ENCODE data around the gene MLKL.
"Not testable (repeated sequence)": the region's sequence is repeated elsewhere in the genome, so short reads cannot be mapped to it uniquely, and the experiment has no call there.

The MLKL gene

DNA sequence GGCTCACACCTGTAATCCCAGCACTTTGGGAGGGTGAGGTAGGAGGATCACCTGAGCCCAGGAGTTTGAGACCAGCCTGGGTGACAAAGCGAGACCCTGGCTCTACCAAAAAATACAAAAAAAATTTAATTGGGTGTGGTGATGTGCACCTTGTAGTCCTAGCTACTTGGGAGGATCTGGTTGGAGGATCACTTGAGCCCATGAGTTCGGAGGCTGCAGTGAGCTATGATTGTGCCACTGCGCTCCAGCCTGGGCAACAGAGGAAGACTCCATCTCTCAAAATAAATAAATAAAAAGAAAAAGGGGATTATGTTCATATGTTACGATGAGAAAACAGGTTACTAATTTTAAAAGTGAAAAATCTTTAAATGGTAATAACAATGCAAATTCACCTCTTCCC lies 996 bp downstream of the MLKL start:
- DNase-seq (ENCODE audit: low spot score), result no peak

DNA sequence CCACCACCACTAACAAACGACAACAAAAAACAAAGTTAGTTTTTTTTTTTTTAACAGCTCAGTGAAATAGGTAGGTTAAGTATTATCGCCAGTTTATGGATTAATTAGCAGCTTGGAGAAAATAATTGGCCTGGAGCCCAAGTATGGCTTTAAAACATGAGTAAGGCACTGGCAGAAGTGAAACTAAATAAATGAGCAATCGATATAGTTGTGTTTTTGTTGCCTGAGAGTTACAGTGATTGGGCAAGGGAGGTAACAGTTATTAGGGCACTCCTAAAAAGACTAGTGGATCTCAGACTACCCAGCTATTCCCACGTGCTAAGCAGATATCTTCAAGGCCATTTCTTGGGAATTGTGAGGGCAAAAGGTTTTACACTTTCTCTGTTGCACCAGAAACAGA lies 2.4 kb downstream of the MLKL start:
- DNase-seq (ENCODE audit: low spot score), result no peak

DNA sequence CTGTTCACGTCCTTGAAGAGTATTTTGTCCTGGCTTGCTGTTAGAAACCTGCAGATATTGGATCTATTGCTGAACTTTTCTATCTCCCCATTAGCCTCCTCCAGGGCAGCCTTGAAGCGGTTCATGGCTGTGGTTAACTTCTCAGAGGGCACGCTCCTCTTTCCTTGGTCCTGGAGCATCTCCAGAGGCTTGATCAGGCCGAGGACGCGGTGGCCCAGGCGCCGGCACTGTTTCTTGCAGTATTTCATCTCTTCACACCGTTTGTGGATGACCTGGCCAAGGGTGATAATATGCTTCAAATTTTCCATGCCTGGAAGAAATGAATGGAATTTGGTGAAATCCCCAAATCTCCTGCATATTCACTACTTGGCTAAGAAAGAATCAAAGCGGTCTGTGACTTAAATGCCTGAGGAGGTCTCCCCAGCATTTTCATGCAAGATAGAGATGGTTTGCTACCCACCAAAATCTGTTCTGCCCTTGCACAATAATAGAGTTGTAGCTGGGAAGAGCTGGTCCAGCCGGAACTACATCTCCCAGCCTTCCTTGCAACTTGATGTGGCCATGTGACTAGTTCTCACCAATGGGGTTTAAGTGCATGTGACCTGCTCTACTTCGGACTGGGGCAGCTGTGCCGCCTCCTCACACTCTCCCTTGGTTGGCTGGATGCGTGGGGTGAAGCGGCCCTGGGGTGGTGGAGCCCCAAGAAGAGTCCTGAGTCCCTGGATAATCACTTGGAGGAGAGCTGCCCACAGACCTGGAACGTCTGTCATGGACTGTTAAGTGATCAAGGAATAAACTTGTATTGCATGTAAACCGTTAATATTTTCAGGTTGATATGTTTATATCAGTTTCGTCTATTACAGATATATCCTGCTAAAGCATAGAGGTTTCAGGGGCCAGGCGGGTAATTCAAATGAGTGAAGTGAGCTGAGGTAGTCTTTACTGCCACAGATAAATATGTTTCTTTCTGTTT lies 4.9 kb downstream of the MLKL start:
- DNase-seq (ENCODE audit: low spot score), result peak; percentile 73

DNA sequence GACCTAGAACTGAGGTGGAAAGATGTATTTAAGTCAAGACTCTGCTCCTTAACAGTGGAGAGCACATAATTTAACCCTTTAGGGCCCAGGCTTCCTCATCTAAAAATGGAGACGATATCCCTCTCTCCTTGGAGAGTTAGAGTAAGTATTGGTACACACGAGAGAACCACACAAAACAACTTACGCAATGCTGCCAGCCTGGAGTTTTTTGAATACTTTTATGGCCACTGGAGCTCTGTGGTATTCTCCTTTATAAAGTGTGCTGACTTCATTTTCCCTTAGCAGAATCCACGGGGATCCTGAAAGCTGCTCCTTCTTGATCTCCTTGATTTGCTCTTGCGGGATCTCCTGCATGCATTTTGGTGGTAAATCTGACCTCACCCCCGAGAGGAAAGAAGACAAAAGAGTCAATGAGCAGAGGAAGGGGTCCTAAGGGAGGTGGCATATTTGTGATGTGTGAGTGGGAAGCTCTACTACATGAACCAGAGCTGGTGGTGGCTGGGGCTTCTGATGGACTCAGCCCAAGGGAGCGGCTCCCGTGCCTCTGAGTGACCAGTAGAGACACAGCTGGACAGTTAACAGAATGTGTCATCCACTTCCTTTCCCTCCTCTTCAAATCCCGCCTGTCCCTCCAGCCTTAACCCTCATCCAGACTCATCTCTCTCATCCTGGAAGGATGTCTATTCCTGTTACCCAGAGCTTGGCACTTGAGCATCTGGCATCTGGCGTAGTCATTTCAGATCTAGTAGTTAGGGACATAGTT lies 9.4 kb downstream of the MLKL start:
- DNase-seq (ENCODE audit: low spot score), result no peak

DNA sequence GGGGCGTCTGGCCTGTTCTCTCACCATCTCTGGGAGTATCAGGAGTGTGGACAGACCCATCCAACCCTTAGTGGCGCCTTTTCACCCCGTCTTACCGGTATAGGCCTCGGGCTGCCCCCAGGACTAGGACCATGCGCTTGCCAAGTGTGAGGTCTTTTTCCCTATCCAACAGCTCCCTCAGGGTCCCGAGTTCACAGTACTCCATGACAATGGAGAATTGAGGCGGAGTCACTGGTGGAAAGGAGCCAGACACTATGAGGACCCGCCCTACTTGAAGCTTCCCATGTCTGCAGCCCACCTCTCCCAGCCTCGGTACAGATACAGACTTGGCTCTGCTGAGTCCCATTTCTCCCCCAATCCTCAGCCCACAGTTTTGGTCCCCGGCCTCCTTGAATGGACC lies 18.1 kb downstream of the MLKL start:
- no peak for DNase-seq (ENCODE audit: low spot score)

DNA sequence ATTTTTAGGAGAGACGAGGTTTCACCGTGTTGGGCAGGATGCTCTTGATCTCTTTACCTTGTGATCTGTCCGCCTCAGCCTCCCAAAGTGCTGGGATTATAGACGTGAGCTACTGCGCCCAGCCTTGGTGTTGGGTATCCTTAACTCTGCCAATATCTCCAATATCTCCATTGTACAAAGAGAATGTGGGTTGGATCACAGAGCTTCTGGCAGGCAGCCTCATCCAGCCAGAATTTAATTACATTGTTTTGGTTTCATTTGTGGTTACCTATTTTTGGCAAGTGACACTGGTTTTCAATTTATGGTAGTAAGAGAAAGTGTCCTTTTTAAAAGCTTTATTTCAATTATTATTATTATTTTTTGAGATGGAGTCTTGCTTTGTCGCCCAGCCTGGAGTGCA lies 20.0 kb downstream of the MLKL start:
- no peak for DNase-seq (ENCODE audit: low spot score)

DNA sequence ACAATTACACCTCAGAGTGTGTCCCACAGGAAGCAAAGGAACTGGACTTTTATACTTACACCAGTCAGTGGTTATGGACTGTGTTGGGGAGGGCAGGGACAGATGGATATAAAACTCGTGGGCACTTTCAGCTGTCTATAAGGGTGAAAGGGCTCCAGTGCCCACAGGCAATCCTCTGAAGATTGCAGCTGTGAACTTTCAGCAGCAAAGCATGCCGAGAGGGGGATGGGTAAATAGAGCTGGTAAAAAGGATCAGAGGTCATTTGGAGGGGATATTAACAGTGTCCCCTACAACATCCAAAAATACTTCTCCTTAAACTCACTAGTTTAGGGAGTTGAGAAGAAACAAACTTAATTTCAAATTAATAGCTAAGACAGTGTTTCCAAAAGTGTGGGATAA lies 20.7 kb downstream of the MLKL start:
- DNase-seq (ENCODE audit: low spot score), result no peak

DNA sequence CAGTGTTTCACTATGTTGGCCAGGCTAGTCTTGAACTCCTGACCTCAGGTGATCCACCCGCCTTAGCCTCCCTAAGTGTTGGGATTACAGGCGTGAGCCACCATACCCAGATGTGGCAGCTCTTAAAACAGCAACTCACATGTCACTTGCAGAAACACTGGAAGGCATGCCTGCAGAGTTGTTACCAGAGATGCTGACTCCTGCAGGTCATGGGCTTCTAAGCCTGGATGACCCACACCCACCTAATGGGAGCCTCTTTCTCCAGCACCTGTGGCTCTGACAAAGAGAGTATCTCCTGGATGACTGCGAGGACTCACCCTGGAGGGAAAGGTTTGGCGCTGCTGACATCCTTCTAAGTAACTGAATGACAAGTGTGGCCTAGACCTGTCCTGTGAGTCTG lies 22.8 kb downstream of the MLKL start:
- DNase-seq (ENCODE audit: low spot score), result no peak

DNA sequence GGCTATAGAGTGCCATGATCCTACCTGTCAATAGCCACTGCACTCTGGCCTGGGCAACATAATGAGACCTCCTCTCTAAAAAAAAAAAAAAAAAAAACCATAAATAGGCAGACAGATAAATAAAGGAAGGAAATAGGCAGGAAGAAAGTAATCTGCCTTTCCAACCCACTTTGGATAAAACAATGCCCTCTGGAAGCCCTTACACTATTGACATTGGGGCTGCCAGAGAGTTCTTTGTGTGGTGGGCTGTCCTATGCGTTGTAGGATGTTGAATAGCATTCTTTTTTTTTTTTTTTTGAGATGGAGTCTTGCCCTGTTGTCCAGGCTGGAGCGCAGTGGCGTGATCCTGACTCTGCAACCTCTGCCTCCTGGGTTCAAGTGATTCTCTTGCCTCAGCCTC lies 26.8 kb downstream of the MLKL start:
- no peak for DNase-seq (ENCODE audit: low spot score)

DNA sequence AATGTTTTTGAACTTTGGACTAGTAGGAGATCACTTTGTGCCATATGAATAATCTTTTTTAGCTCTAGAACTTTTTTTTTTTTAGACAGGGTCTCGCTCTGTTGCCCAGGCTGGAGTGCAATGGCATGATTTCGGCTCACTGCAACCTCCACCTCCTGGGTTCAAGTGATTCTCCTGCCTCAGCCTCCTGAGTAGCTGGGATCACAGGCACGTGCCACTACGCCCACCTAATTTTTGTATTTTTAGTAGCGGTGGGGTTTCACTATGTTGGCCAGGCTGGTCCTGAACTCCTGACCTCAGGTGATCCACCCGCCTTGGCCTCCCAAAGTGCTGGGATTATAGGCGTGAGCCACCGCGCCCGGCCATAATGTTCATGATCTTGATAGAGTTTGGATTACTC lies 31.8 kb downstream of the MLKL start:
- not testable (repeated sequence) for DNase-seq (ENCODE audit: low spot score)

DNA sequence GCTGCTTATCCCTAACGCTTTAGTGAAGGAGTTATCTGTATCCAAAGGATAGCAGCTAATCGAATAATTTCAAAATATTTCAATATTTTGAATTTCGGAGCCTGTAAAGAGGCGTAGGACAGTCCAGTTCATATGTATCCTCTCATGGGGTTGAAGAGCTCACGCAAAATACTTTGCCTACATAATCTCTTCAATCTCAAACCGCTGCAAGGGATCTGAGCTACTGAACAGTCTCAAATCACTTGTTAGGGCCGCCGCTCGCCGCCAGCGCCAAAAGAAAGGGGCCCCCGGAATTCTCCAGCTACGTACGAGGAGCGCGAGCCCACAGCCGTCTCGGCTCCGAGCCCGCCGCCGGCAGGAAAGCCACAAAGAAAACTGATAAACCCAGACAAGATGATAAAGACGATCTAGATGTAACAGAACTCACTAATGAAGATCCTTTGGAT lies 33.4 kb downstream of the MLKL start:
- DNase-seq (ENCODE audit: low spot score), result no peak

DNA sequence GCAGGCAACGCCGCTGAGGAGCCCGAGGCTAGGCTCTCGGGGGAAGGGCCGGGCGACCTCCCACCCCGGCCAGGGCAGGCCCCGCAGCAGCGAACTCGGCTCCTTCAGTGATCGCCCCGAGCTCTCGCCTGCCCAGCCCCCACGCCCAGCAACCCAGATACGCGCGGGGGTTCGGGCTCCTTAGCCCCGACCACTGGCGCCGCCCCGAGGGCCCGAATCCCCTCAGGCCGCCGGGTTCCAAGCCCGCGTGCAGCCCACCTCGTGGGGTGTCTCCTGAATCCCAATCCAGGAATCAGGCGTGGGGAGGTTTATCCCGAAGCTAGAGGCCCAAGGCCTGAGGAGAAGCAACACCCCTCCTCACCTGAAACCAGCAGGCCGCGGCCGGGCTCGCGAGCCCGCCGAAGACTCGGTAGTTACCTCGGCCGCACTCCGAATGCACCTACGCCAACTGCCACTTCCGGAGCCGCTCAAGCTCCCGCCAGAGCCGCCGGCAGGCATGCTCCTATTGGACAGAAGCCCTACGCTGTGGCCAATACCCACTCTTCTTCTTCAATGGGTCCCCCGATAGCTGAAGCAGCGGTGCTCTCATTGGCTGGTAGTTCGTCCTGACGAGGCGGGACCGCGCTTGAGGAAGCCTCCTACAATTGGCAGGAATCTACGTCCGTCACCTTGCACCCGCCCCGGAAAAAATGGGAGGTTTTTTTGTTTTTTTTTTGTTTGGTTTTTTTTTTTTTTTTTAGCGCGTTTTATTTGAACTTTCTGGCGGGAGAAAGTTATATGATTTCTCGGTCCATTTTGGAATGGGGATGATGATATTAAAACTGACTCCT lies 34.0 kb downstream of the MLKL start, which contains the start of gene RFWD3:
Gene RFWD3, minus strand, starts transcription at position 453 of the 830 bp plus-strand sequence. CDS start 5,428 bp downstream, outside the sequence.
- peak; percentile 98 for DNase-seq (ENCODE audit: low spot score)

DNA sequence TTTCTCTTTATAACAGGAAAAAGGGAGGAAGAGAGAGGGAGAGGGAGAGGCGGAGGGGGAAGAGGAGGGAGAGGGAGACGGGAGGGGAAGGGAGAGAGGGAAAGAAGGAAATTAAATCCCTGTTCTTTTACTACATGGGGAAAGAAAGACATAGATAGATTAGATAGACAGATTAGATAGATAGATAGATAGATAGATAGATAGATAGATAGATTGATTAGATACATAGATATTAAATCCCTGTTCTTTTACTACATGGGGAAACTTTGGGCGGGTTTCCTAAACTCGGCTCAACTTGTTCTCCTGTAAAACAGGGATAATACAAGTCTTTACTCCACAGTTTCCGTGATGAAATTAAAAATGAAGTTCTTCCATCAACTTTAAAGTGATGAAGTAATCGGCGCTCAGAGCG lies 34.6 kb downstream of the MLKL start:
- no peak for DNase-seq (ENCODE audit: low spot score)

DNA sequence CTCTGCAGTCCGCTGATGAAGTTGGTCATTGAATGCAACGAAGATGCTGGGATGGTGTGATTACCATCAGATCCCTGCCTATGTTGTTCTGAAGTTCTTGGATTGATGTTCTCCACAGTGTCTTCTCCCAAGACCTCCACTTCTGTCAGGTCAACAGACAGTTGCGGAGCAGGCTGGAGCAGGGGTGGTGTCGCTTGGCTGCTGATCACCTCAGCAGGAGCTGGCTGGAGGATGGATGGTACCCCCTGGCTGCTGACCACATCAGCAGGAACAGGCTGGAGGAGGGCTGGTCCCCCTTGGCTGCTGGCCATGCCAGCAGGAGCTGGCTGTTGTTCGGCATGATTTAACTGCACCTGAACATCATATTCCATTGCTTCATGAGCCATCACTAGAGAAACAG lies 39.6 kb downstream of the MLKL start:
- no peak for DNase-seq (ENCODE audit: low spot score)

DNA sequence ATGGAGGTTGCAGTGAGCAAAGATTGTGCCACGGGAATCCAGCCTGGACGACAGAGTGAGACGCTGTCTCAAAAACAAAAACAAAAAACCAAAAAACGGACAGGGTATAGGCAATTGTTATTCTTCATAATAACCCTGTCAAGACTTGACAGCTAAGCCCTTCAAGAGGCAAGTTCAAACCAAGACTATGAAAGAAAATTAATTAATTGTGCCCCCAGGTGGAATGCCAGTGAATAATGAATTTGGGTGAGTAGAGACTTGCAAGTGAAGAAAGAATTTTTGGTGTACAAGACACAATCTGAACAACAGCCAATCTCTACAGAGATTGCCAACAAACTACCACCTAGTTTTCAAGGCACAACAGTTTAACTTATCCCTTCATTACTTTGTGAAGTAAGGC lies 40.3 kb downstream of the MLKL start:
- no peak for DNase-seq (ENCODE audit: low spot score)

DNA sequence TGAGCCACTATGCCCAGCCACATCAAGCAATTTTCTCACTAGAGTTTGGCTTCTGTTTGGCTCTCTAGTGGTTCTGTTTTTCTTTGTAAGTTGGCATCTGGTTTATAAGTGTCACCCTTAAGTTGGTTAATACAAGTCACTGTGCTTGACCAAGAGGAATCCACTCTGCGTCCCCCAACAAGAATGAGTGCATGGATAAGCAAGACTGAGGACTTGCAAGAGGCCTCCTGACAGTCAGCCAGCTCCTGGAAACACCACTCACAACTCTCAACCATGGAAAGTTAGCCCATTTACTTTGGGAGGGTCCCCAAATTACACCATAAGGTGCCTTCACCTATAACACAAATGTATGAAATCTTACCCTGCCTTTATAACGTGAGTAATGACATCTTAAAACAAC lies 41.6 kb downstream of the MLKL start:
- no peak for DNase-seq (ENCODE audit: low spot score)

DNA sequence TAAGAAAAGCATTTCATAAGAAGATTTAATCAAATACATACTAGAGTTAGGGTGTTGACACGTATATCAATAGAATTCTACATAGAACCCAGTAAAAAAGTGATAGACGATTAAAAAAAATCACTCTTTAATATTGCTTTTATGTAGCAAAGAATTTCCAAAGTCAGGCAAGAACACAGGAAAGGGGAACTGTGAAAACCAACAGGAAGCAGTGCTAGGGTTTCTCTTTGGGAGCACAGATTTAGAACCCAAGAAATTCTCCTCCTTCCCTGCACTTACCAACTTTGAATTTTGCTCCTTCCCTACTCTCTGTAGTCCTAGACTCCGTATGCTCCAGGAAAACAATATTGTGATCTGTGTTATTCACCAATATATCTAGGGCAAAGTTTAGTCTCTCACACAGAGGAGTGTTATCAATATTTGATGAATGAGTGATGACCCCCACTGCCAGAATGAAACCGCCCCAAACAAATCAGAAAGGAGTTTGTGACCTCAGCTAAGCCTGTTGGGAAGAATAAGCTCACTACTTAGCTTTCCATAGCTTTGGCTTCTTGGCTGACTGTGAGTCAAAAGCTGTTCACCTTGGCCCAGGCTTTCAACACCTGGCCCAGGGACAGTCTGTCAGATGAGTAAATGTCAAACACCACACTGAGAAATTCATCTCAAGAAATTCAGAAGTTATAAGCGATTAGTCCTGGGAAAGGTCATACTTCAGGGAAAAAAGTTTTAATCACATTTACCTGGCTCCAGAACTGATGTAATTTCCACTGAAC lies 42.6 kb downstream of the MLKL start:
- no peak for DNase-seq (ENCODE audit: low spot score)

DNA sequence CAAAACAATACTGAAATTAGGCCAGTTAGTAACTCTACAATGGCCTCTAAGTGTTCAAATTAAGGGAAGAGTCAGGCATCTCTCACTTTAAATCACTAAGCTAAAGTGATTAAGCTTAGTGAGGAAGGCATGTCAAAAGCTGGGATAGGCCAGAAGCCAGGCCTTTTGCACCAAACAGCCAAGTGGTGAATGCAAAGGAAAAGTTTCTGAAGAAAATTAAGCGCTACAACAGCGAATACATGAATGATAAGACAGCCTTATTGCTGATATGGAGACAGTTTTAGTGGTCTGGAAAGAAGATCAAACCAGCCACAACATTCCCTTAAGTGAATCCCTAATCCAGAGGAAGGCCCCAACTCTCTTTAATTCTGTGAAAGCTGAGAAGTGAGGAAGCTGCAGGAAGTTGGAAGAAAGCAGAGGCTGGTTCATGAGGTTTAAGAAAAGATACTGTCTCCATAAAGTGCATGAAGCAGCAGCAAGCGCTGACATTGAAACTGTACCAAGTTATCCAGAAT lies 46.1 kb downstream of the MLKL start:
- no peak for DNase-seq (ENCODE audit: low spot score)

DNA sequence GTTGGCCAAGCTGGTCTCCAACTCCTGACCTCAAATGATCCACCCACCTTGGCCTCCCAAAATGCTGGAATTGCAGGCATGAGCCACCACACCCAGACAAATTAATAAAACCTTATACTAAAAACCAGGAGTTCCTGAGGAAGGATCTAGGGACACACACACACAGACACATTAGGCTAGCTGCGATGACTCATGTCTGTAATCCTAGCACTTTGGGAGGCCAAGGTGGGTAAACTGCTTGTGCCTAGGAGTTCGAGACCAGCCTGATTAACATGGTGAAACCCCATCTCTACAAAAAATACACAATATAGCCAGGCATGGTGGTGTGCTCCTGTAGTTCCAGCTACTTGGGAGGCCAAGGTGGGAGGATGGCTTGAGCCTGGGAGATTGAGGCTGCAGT lies 47.8 kb downstream of the MLKL start:
- DNase-seq (ENCODE audit: low spot score), result not testable (repeated sequence)

DNA sequence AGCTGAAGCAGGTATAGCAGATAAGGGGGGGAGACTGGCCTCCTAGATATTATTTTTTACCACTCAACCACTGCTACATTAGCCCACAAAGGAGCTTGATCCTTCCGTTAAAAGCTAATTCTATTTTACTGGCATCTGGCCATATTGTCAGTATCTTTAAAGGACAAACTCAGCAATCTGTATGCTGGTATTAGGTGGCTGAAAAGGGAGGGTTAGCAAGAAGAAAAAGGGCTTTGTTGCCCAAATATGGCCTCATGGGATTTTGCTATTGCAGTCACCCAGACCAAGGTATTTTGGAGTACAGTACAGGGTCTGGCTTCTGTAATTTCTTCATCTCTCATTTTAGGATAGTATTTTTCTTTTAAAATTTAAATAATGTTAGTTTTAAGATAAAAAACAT lies 48.4 kb downstream of the MLKL start:
- no peak for DNase-seq (ENCODE audit: low spot score)

DNA sequence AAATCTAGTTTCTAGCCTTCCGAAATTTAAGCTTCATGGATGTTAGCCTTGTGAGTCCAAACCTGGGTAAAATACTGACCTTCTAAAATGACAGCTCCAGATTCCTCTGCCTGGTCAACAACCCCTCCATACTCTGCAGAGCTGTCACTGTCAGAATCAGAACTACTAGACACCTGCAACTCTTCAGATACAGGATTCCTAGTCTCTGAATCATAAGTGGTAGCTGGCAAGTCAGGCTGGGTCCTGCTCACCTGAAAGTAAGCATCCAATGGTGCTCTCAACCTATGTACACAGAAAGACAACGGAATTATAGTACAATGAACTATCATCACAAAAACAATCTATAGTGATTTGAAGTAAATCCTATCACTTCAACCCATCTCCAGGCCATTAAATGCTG lies 48.8 kb downstream of the MLKL start:
- DNase-seq (ENCODE audit: low spot score), result no peak

Measured in kidney capillary endothelial cell (primary cell).